ENCODE results near the gene ARL10. TPM values are rescaled to one million over a fixed set of nuclear protein-coding genes. Genes with fewer than 3 reads are reported as not detected.

The ARL10 gene
- polyA plus RNA-seq, 3 donors from 2014 or later, result 0.02 to 0.76 (median 0.45) TPM

GRCh38 chr5:176387384-176387925 is 22.2 kb downstream of the ARL10 start:
- peaks cover 32 to 37% of the 10 kb centered on the region in 2 donors for H3K4me1 Mint-ChIP-seq
- H3K36me3 Mint-ChIP-seq, result peaks cover 4 to 30% (median 4%) of the 10 kb centered on the region in 3 donors
- peak overlapping the region; percentile 94 to 100 (median 99) for H3K4me3 Mint-ChIP-seq
- no peaks in the 10 kb centered on the region for H3K9me3 Mint-ChIP-seq
- H3K27me3 Mint-ChIP-seq (ENCODE audit: low read depth in 3 of 3), result peaks cover 0 to 8% (median 7%) of the 10 kb centered on the region in 3 donors
- no peak for DNase-seq
- peak overlapping the region in 5 of 6 donors; percentile 81 to 99 (median 94) for H3K27ac Mint-ChIP-seq

- H3K4me3 Mint-ChIP-seq, result peak overlapping the region; percentile 94 to 100 (median 99)
- H3K27me3 Mint-ChIP-seq (ENCODE audit: low read depth in 3 of 3), result peaks cover 0 to 8% (median 5%) of the 10 kb centered on the region in 3 donors
- H3K36me3 Mint-ChIP-seq, result peaks cover 4 to 29% (median 4%) of the 10 kb centered on the region in 3 donors
- H3K4me1 Mint-ChIP-seq, result peaks cover 32 to 37% of the 10 kb centered on the region in 2 donors
- no peaks in the 10 kb centered on the region for H3K9me3 Mint-ChIP-seq
- H3K27ac Mint-ChIP-seq, result peak overlapping the region; percentile 81 to 99 (median 98)
- DNase-seq, result no peak
Observed at GRCh38 chr5:176388003-176388443, 22.7 kb downstream of the ARL10 start.

- peak within 1 kb of the TSS; percentile 94 to 100 (median 99) for H3K4me3 Mint-ChIP-seq
Observed at GRCh38 chr5:176388444-176389134, 23.3 kb downstream of the ARL10 start, which contains the start of the genes HIGD2A and NOP16. HIGD2A (plus strand) TSS chr5:176388751; CDS start chr5:176388820, 69 bp downstream. NOP16 (minus strand) TSS chr5:176388598; CDS start chr5:176388539, 59 bp downstream.

GRCh38 chr5:176389135-176390123 is 24.1 kb downstream of the ARL10 start:
- H3K27ac Mint-ChIP-seq, result peak overlapping the region; percentile 90 to 99 (median 98)
- no peaks in the 10 kb centered on the region for H3K9me3 Mint-ChIP-seq
- H3K4me3 Mint-ChIP-seq, result peak overlapping the region; percentile 94 to 100 (median 99)
- peaks cover 0 to 8% (median 5%) of the 10 kb centered on the region in 3 donors for H3K27me3 Mint-ChIP-seq (ENCODE audit: low read depth in 3 of 3)
- DNase-seq, result no peak
- peaks cover 32 to 37% of the 10 kb centered on the region in 2 donors for H3K4me1 Mint-ChIP-seq
- peaks cover 0 to 20% (median 0%) of the 10 kb centered on the region in 3 donors for H3K36me3 Mint-ChIP-seq

More at GRCh38 chr5:176388444-176389134, 23.3 kb downstream of the ARL10 start, which contains the start of the genes HIGD2A and NOP16:
- Mint-ChIP-seq H3K36me3 (peaks cover 0 to 28% (median 4%) of the 10 kb centered on the region in 3 donors), H3K9me3 (no peaks in the 10 kb centered on the region), H3K27me3 (ENCODE audit: low read depth in 3 of 3) (peaks cover 0 to 8% (median 5%) of the 10 kb centered on the region in 3 donors), H3K27ac (peak within 1 kb of the TSS; percentile 90 to 99 (median 98)), H3K4me1 (peaks cover 32 to 37% of the 10 kb centered on the region in 2 donors)
- DNase-seq, result peak; percentile 97 to 99 (median 98)

- Mint-ChIP-seq H3K27me3 (ENCODE audit: low read depth in 3 of 3) (peaks cover 0 to 10% (median 5%) of the 10 kb centered on the region in 3 donors), H3K4me3 (no peak overlapping the region), H3K27ac (peak overlapping the region in 3 of 6 donors; percentile 49 to 71 (median 49))
Observed at GRCh38 chr5:176391479-176391878, 26.2 kb downstream of the ARL10 start.

GRCh38 chr5:176391999-176392398 is 26.7 kb downstream of the ARL10 start:
- Mint-ChIP-seq H3K27ac (peak overlapping the region in 3 of 6 donors; percentile 26 to 49 (median 29)), H3K4me3 (no peak overlapping the region), H3K27me3 (ENCODE audit: low read depth in 3 of 3) (peaks cover 0 to 10% (median 5%) of the 10 kb centered on the region in 3 donors), H3K9me3 (no peaks in the 10 kb centered on the region), H3K4me1 (peaks cover 28% of the 10 kb centered on the region in 2 donors), H3K36me3 (peaks cover 0 to 15% (median 0%) of the 10 kb centered on the region in 3 donors)
- DNase-seq, result no peak

More at GRCh38 chr5:176391479-176391878, 26.2 kb downstream of the ARL10 start:
- Mint-ChIP-seq H3K36me3 (peaks cover 0 to 10% (median 0%) of the 10 kb centered on the region in 3 donors), H3K4me1 (peaks cover 32 to 33% of the 10 kb centered on the region in 2 donors), H3K9me3 (no peaks in the 10 kb centered on the region)
- no peak for DNase-seq

GRCh38 chr5:176392526-176392925 is 27.2 kb downstream of the ARL10 start:
- H3K4me3 Mint-ChIP-seq, result no peak overlapping the region
- no peaks in the 10 kb centered on the region for H3K9me3 Mint-ChIP-seq
- peaks cover 0 to 10% (median 5%) of the 10 kb centered on the region in 3 donors for H3K27me3 Mint-ChIP-seq (ENCODE audit: low read depth in 3 of 3)
- H3K36me3 Mint-ChIP-seq, result peaks cover 0 to 17% (median 0%) of the 10 kb centered on the region in 3 donors
- peak overlapping the region in 1 of 6 donors; percentile 19 for H3K27ac Mint-ChIP-seq
- DNase-seq, result no peak
- peaks cover 22 to 23% of the 10 kb centered on the region in 2 donors for H3K4me1 Mint-ChIP-seq

- peaks cover 0 to 23% (median 0%) of the 10 kb centered on the region in 3 donors for H3K36me3 Mint-ChIP-seq
- H3K4me1 Mint-ChIP-seq, result peaks cover 8 to 13% of the 10 kb centered on the region in 2 donors
- no peak overlapping the region for H3K27ac Mint-ChIP-seq
- no peak overlapping the region for H3K4me3 Mint-ChIP-seq
- DNase-seq, result no peak
- H3K27me3 Mint-ChIP-seq (ENCODE audit: low read depth in 3 of 3), result peaks cover 0 to 5% (median 1%) of the 10 kb centered on the region in 3 donors
- no peaks in the 10 kb centered on the region for H3K9me3 Mint-ChIP-seq
Observed at GRCh38 chr5:176394096-176394495, 28.8 kb downstream of the ARL10 start.

GRCh38 chr5:176394881-176395675 is 29.8 kb downstream of the ARL10 start:
- Mint-ChIP-seq H3K27ac (no peak overlapping the region), H3K27me3 (ENCODE audit: low read depth in 3 of 3) (peaks cover 0 to 2% (median 1%) of the 10 kb centered on the region in 3 donors), H3K4me3 (no peak overlapping the region), H3K36me3 (peaks cover 0 to 25% (median 0%) of the 10 kb centered on the region in 3 donors), H3K9me3 (no peaks in the 10 kb centered on the region), H3K4me1 (peaks cover 0 to 6% of the 10 kb centered on the region in 2 donors)
- no peak for DNase-seq

GRCh38 chr5:176396330-176396729 is 31.0 kb downstream of the ARL10 start:
- peak overlapping the region in 1 of 6 donors; percentile 16 for H3K27ac Mint-ChIP-seq
- peaks cover 0 to 1% of the 10 kb centered on the region in 2 donors for H3K4me1 Mint-ChIP-seq
- H3K9me3 Mint-ChIP-seq, result no peaks in the 10 kb centered on the region
- H3K4me3 Mint-ChIP-seq, result no peak overlapping the region
- DNase-seq, result no peak
- peaks cover 0 to 2% (median 1%) of the 10 kb centered on the region in 3 donors for H3K27me3 Mint-ChIP-seq (ENCODE audit: low read depth in 3 of 3)
- H3K36me3 Mint-ChIP-seq, result peaks cover 0 to 25% (median 0%) of the 10 kb centered on the region in 3 donors

- Mint-ChIP-seq H3K4me1 (peaks cover 0 to 4% of the 10 kb centered on the region in 2 donors), H3K27me3 (ENCODE audit: low read depth in 3 of 3) (peaks cover 2% of the 10 kb centered on the region in 3 donors), H3K27ac (no peak overlapping the region), H3K36me3 (peaks cover 4 to 23% (median 5%) of the 10 kb centered on the region in 3 donors), H3K9me3 (no peaks in the 10 kb centered on the region), H3K4me3 (no peak overlapping the region)
- DNase-seq, result no peak
Observed at GRCh38 chr5:176397736-176398420, 32.6 kb downstream of the ARL10 start.
